HG03139 (cell line): ENCODE results near the gene IFNAR2.
"Not testable (repeated sequence)": the region's sequence is repeated elsewhere in the genome, so short reads cannot be mapped to it uniquely, and the experiment has no call there.

Experiments used
- ATAC-seq: cut with Tn5 transposase; IDR thresholded peaks from one replicate; pipeline ENCODE4 v1.9.1; 2021; ENCODE audit not compliant: unreplicated experiment

Gene IFNAR2

GRCh38 chr21:33241846-33242245, 12.1 kb downstream of the IFNAR2 start:
- ATAC-seq = no peak

GRCh38 chr21:33242846-33243245, 13.1 kb downstream of the IFNAR2 start:
- ATAC-seq = not testable (repeated sequence)

- ATAC-seq = no peak
Observed at GRCh38 chr21:33244082-33244778, 14.5 kb downstream of the IFNAR2 start.

- ATAC-seq = no peak
Observed at GRCh38 chr21:33244779-33245105, 15.0 kb downstream of the IFNAR2 start.

- ATAC-seq = no peak
Observed at GRCh38 chr21:33245289-33245918, 15.7 kb downstream of the IFNAR2 start.

GRCh38 chr21:33246506-33246905, 16.8 kb downstream of the IFNAR2 start:
- no peak for ATAC-seq

GRCh38 chr21:33246963-33247362, 17.2 kb downstream of the IFNAR2 start:
- no peak for ATAC-seq

- no peak for ATAC-seq
Observed at GRCh38 chr21:33247599-33247998, 17.9 kb downstream of the IFNAR2 start.

GRCh38 chr21:33249331-33250002, 19.7 kb downstream of the IFNAR2 start:
- no peak for ATAC-seq

- no peak for ATAC-seq
Observed at GRCh38 chr21:33251119-33251518, 21.4 kb downstream of the IFNAR2 start.

- ATAC-seq = not testable (repeated sequence)
Observed at GRCh38 chr21:33253382-33253781, 23.6 kb downstream of the IFNAR2 start.

- no peak for ATAC-seq
Observed at GRCh38 chr21:33254766-33255165, 25.0 kb downstream of the IFNAR2 start.

GRCh38 chr21:33255404-33255803, 25.7 kb downstream of the IFNAR2 start:
- ATAC-seq = no peak

GRCh38 chr21:33256019-33256418, 26.3 kb downstream of the IFNAR2 start:
- ATAC-seq = no peak

- ATAC-seq = no peak
Observed at GRCh38 chr21:33257094-33257803, 27.5 kb downstream of the IFNAR2 start.

GRCh38 chr21:33258475-33258874, 28.7 kb downstream of the IFNAR2 start:
- no peak for ATAC-seq

- no peak for ATAC-seq
Observed at GRCh38 chr21:33259428-33259827, 29.7 kb downstream of the IFNAR2 start.

GRCh38 chr21:33259995-33260394, 30.3 kb downstream of the IFNAR2 start:
- ATAC-seq = no peak

GRCh38 chr21:33261635-33262034, 31.9 kb downstream of the IFNAR2 start:
- ATAC-seq = no peak

- no peak for ATAC-seq
Observed at GRCh38 chr21:33262921-33263320, 33.2 kb downstream of the IFNAR2 start.

- ATAC-seq = no peak
Observed at GRCh38 chr21:33264561-33264960, 34.8 kb downstream of the IFNAR2 start.

- ATAC-seq = no peak
Observed at GRCh38 chr21:33265664-33266049, 35.9 kb downstream of the IFNAR2 start.
